ENCODE measurements around the gene KLC1. TPM values are rescaled to one million over a fixed set of nuclear protein-coding genes. Genes with fewer than 3 reads are reported as not detected.

The KLC1 gene
- total and polyA plus RNA-seq, 2 of the 13 experiments (the other 11 are each of a cell fraction or from before 2014, with no cell fraction given) = 53.2 to 63.5 TPM

GRCh38 chr14:103704708-103705107 is 75.7 kb downstream of the KLC1 start:
- H3K27ac ChIP-seq (ENCODE audit: extremely low read length, insufficient read depth, low read length) = no peak overlapping the region
- no peak overlapping the region for H2AFZ ChIP-seq (ENCODE audit: low read length)
- no peaks in the 10 kb centered on the region for H4K20me1 ChIP-seq (ENCODE audit: insufficient read depth, low read length)
- POLR2A ChIA-PET = no interaction called here
- H3K36me3 ChIP-seq (replicated peaks in 1 of 2; ENCODE audit: control insufficient read depth in 1 of 2, insufficient read depth in 2 of 2, low read length in 2 of 2) = peaks cover 7 to 42% of the 10 kb centered on the region in 2 experiments; a peak in 3 of 5 replicates
- no peak overlapping the region for H3K4me2 ChIP-seq (ENCODE audit: low read depth, low read length)
- ATAC-seq = no peak
- BruUV-seq (replicated peaks) = no TSS peak
- no peak for DNase-seq (ENCODE audit: low spot score)
- H3K9me3 ChIP-seq (ENCODE audit: low read length) = no peaks in the 10 kb centered on the region
- in situ Hi-C loops (cut with HindIII; ENCODE audit: extremely low pct_ligation_motif_present, low pct_unique_long_range_greater_than_20kb) = no loop called here
- 98% methylated on average over 13 of the region's 13 CpGs for WGBS (ENCODE audit: low lambda C conversion rate)
- H3K4me1 ChIP-seq (ENCODE audit: insufficient read depth, low read length) = peaks cover 11% of the 10 kb centered on the region
- no peak overlapping the region for H3K4me3 ChIP-seq (replicated peaks in 1 of 3; ENCODE audit: insufficient read depth in 1 of 3, low read depth in 2 of 3, low read length in 3 of 3)
- H3K79me2 ChIP-seq (ENCODE audit: insufficient read depth, low read length) = no peaks in the 10 kb centered on the region
- H3K27me3 ChIP-seq (ENCODE audit: control insufficient read depth in 1 of 2, insufficient read depth in 2 of 2, low read length in 2 of 2) = no peaks in the 10 kb centered on the region; a peak in 1 of 5 replicates
- CTCF ChIA-PET (ENCODE audit: low intra/inter-chr PET ratio, low total read pairs) = no interaction called here
- H3K9ac ChIP-seq (ENCODE audit: insufficient read depth, low read depth, low read length) = no peak overlapping the region
- TF ChIP-seq MTF2 (CRISPR knock-in tag; IDR thresholded peaks at IDR 0.05; ENCODE audit: borderline replicate concordance) (no peak), REPIN1 (CRISPR knock-in tag; IDR thresholded peaks at IDR 0.05; ENCODE audit: borderline replicate concordance, low read depth) (no peak), PRDM15 (CRISPR knock-in tag; IDR thresholded peaks at IDR 0.05) (no peak), GTF3A (CRISPR knock-in tag; conservative IDR thresholded peaks at IDR 0.05) (no peak), CENPX (CRISPR knock-in tag; IDR thresholded peaks at IDR 0.05) (no peak), ZMAT5 (CRISPR knock-in tag; IDR thresholded peaks at IDR 0.05; ENCODE audit: borderline replicate concordance, low read depth) (no peak), ZNF703 (CRISPR knock-in tag; IDR thresholded peaks at IDR 0.05; ENCODE audit: borderline replicate concordance) (no peak), KLF12 (CRISPR knock-in tag; IDR thresholded peaks at IDR 0.05; ENCODE audit: borderline replicate concordance) (no peak), TGIF2 (CRISPR knock-in tag; IDR thresholded peaks at IDR 0.05) (no peak), ZBTB26 (CRISPR knock-in tag; IDR thresholded peaks at IDR 0.05; ENCODE audit: borderline replicate concordance) (no peak), RFX3 (CRISPR knock-in tag; IDR thresholded peaks at IDR 0.05) (no peak), NR2F6 (IDR thresholded peaks at IDR 0.05) (no peak), NR2F6 (CRISPR knock-in tag; IDR thresholded peaks at IDR 0.05) (no peak), ZNF180 (CRISPR knock-in tag; IDR thresholded peaks at IDR 0.05; ENCODE audit: borderline replicate concordance, low read depth) (no peak), TCF7 (IDR thresholded peaks at IDR 0.05; ENCODE audit: low read depth) (no peak)
- intact Hi-C loops (cut with micrococcal nuclease; ENCODE audit: unreplicated experiment) = no loop called here
- FAIRE-seq = no peak

All from HepG2 (cell line).